Midbrain (tissue), 1 donor: Measurements from ENCODE around the gene AVPI1.
A peak's percentile ranks its signal among the peaks of the same experiment; 100 is the strongest.
"Not testable (repeated sequence)": the region's sequence is repeated elsewhere in the genome, so short reads cannot be mapped to it uniquely, and the experiment has no call there.

ENCODE experiments used
- DNase-seq: peaks from one replicate; lab custom pipeline; 2025; lab: John Stamatoyannopoulos, UW

Gene AVPI1

DNA sequence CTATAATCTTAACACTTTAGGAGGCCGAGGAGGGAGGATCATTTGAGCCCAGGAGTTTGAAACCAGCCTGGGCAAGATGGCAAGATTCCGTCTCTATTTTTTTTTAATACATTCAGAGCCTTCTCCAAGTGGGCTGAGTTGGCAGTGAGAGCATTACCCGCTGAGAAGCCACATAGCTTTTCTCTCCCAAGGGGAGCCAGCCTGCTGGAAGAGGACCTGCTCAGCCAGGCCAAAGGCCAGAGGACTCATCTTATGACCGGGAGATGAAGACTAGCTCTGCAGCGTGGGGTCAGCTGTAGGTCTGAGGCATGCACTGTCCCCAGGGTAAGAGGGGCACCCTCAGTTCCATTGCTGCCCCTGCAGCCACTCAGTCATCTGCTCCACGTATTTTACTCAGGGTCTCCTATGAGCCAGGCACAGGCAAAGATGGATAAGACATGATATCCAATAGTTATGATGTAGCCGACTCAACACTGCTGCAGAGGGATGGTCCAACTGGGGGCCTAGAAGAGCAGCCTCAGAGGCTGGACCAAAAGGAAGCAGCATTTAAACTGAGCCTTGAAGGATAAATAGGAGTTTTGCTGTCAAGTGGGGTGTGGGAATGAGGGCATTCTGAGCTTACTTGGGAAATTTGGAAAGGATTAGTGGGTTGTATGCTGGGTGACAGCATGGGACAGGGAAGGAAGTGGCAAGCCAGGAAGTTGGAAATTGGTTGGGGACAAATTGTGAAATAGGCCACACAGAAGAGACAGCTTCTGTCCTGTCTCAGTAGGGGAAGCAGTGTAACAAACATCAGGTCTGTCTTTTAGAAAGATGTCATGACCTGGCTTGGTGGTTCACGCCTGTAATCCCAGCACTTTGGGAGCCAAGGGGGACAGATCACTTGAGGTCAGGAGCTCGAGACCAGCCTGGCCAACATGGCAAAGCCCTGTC is 24.9 kb upstream of the AVPI1 start:
- DNase-seq = no peak

- DNase-seq = peak; percentile 35
Measured at GRCh38 chr10:97708976-97709946, 22.2 kb upstream of the AVPI1 start.

DNA sequence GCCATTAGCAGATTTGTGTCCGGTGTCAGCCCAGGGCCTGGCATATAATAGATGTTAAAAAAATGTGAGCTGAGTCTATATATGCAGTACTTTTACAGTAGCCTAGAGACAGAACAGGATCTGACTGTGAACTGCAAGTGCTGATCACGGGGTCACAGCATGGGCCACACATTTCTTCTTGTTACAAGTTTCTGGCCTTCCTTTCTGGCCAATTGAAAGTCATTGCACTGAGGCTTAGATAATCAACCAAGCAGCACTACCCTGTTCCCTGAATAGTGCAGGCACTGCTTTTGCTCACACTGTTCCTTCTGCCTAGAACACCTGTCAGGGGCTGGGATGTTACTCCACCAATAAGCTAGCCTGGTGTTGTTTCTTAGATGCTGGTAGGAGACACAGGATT is 21.1 kb upstream of the AVPI1 start:
- no peak for DNase-seq

- no peak for DNase-seq
Measured at GRCh38 chr10:97707134-97707861, 20.3 kb upstream of the AVPI1 start.

- DNase-seq = no peak
Measured at GRCh38 chr10:97705006-97705670, 18.1 kb upstream of the AVPI1 start.

DNA sequence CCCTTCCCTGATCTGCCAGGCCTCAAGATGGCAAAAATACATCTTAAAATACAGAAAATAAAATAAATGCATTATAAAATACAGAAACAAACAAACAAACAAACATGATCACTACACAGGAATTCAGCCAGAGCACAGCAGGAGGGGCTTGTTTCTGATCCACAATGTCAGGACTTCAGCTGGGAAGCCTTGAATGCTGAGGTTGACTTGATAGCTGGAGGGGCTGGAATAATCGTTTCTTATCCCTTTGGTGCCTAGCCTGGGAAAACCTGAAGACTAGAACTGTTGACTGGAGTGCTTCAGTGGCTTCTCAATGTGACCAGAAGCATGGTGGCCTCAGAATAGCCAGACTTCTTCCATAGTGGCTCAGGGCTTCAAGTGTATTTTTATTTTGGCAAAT is 17.3 kb upstream of the AVPI1 start:
- no peak for DNase-seq

- no peak for DNase-seq
Measured at GRCh38 chr10:97703398-97704067, 16.5 kb upstream of the AVPI1 start.

GRCh38 chr10:97701438-97702069 is 14.5 kb upstream of the AVPI1 start:
- peak; percentile 85 for DNase-seq

DNA sequence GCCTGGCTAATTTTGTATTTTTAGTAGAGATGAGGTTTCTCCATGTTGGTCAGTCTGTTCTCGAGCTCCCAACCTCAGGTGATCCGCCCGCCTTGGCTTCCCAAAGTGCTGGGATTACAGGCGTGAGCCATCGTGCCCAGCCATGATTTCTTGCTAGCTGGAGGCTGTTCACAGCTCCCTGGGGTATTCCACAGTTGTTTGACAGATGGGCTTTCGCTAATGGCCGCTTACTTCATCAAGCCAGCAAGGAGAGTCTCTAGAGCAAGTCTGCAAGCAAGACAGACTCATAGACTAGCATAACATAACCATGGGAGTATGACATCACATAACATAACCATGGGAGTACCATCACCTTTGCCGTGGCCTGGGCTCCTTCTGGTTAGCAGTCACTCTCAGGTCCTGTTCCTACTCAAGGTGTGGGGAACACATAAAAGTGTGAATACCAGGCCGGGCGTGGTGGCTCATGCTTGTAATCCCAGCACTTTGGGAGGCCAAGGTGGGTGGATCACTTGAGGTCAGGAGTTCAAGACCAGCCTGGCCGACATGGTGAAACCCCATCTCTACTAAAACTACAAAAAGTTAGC is 11.1 kb upstream of the AVPI1 start:
- not testable (repeated sequence) for DNase-seq

DNA sequence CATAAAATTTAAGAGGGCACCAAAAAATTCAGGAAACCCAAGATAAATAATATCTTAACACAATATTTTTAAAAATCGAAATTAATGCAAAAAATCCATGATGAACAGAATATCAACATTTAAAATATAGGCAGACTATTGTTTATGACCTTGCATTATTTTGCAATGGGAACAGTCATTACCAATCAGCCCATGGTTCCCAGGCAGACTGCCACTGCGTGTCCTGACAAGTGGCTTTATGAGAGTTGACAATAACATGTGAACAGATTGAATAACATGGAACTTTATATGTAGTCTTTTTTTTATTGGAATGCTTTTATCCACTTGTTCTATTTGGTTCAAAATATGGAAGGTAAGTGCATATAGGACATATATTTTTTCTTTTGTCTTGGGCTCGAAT is 3.1 kb upstream of the AVPI1 start:
- no peak for DNase-seq

DNA sequence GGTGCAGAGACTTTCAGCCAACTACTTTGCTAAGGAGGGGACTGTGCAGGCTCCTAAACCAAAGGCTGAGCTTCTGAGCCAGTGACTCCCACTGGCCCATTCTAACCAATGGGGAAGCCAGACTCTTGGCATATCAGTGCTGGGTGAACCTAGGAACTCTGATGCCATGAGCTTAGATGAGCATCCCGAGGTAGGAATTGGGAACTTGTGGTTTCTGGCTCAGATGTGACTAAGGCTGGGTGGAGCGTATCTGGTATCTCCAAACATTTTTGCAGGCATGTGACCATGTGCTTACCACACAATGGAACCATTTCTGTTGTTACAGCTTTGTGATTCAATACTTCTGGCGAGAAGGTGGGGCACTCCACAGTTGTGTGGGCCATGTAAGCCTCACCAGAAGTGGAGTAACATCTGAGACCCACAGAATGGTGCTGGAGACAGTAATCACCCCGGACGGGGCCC is 2.5 kb upstream of the AVPI1 start:
- DNase-seq = no peak

DNA sequence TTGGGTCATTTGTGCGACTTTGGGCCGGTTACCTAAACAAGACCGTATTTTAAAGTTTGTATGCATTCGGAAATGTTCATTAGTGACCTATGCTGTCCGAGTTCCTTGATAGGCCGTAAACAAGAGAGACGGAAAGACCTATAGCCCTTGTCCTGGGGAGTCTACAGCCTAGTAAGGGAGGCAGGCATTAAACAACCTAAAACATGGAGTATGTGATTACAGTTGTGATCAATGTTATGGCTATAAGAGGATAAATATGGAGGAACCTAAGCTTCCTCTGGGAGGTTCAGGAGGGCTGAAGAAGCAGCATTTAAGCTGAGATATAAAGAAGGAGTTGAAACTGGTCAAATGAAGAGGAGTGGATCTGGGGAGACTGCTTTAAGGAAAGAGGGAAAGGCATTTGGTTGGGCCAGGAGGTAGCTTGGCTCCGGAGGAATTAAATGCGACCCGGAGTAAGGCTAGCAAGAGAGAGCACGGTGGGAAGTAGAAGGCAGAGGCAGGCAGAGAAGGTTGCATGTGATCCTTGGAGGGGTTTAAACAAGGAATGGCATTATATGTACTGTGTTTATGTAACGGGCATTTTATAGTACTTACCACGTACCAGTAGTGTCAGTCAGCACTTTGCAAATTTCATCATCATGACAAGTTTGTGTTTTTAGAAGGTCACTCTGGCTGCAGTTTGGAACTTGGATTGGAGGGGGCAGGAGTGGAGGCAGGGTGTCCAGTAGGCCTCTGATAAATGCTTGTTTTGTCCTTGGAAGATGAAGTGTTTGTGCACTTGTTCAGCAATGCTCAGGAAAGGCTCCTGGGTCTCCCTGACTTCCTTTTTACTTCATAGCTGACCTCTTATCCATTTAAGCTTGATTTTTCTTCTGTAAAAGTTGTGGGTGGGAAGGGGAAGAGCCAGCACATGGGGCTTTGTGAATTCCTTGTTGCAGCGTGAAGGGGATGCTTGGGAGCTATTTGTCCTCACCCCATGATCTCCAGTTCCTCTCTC is 1.0 kb upstream of the AVPI1 start:
- DNase-seq = no peak

DNA sequence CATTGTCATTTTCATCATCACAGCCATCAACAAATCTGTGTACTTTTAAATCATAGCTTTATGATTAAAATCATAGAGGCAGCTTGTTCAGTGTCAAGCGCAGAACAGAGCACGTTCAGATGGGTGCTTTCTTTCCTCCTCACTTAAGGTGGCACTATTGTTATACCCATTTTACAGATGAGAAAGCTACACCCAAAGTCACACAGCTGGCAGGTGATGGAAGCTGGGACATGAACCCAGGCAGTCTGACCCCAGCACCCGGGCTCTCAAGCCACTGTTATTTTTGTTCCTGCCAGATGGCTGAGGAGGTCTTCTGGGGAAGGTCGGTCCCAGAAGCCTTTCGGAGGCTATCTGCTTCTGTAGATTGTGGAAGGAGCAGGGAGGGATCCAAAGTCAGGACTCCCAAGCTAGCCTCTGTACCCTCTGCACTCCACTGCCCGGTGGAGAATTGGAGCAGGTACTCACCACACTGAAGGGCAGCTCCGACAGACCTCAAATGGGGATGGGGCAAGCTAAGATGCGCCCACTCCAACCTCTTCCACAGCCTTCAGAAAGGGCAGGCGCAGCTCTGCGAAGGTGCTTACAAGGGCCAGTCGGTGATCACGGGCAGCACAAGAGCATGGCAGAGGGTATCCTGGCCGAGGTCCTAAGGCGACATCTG is 610 bp downstream of the AVPI1 start:
- DNase-seq = peak; percentile 43

GRCh38 chr10:97685395-97685958 is 1.6 kb downstream of the AVPI1 start:
- DNase-seq = no peak

DNA sequence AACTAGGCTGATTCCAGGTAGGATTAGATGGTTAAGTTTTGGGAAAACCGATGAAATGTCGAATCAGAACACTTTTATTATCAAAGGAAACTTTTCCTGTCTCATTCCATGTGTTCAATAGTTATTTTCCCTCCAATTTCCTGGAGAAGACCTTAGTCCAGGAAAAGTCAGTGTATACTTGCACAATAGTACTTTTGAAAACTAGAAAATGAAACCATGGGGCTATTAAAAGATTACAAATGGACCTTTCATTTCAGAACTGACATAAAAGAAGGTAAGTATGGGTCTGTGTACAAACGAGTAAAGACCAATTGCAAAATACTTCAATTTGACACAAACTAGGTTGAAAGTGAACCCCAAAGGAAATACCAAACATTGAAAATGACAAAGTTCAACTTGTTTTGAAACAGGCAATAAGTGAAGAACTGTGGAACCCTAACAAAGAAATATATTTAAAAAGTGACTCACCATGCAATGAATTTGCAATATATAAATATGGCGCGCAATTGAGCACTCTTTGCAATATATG is 2.1 kb downstream of the AVPI1 start:
- no peak for DNase-seq

- not testable (repeated sequence) for DNase-seq
Measured at GRCh38 chr10:97684368-97684713, 2.7 kb downstream of the AVPI1 start.

DNA sequence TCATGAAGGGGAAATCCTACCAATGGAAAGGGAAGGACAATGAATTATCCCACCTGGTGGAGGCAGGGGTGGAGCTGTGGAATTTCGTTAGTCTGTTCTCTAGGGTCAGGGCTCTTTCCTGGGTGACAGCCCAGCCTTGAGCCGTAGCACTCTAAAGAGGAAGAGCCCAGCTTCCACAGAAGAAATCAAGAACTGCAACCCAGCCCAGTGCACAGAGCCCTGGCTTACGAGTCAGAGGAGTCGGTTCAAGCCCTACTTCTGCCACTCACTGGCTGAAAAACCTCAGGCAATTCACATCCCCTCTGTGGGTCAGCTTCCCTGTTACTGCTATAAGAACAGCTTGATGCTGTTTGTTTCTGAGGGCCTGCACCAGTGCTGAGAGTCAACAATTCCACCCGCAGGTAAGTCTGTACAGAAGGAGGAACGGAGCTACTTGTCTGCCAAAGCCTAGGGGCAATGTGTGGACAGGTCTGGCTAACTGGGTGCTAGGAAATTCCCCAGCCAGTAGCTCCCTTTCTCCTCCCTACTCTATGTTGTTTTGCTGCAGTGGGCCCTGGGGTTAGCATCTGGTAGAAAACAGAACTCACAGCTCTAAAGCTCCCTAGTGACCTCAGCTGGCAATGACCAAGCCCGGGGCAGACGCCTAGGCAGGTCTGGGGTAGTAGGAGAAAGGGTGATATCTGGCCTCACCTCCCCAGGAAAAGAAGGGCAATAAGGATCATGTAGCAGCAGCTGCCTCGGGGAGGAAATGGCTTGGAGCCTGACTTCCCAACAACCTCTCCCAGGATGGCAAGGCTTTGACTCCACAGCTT is 3.3 kb downstream of the AVPI1 start:
- DNase-seq = peak; percentile 25
